Endometrial microvascular endothelial cells (primary cell): ENCODE data around the gene ASAP3. TPM values are rescaled to one million over a fixed set of nuclear protein-coding genes. Genes with fewer than 3 reads are reported as not detected.
"Not testable (repeated sequence)": the region's sequence is repeated elsewhere in the genome, so short reads cannot be mapped to it uniquely, and the experiment has no call there.

Source experiments
- in situ Hi-C: cut with HindIII; loops from 2 replicates; pipeline ENCODE4 v1.10.0; 2017; ENCODE audit warnings: low sequenced_read_pairs, low pct_unique_long_range_greater_than_20kb; ENCODE audit errors: inconsistent ontology term
- total RNA-seq: library from RNA; depleted of rRNA; stranded (reverse); fragments of >200 nt; gene quantifications from one replicate; pipeline ENCODE4 v1.2.3, GENCODE V29; 2015; ENCODE audit errors: inconsistent ontology term

Gene ASAP3
- total RNA-seq, 1 donor from 2014 or later = 3.2 TPM

GRCh38 chr1:23521588-23521987 lies 37.6 kb upstream of the ASAP3 start:
- in situ Hi-C loops = no loop called here

DNA sequence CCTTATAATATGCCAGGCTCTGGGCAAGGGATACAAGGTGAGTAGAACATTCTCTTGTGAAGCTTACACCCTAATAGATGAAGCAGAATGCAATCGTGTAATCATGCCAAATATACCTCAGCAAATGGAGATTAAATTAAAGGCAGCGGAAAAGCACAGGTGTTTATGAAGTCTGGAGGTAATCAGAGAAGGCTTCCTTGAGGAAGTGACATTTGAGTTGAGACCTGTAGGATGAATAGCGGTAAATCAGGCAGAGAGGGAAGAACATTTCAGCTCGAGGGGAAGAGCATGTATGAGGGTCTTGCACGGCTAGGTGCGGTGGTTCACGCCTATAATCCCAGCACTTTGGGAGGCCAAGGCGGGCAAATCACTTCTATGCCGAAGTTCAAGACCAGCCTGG lies 33.6 kb upstream of the ASAP3 start:
- in situ Hi-C loops = no loop called here

DNA sequence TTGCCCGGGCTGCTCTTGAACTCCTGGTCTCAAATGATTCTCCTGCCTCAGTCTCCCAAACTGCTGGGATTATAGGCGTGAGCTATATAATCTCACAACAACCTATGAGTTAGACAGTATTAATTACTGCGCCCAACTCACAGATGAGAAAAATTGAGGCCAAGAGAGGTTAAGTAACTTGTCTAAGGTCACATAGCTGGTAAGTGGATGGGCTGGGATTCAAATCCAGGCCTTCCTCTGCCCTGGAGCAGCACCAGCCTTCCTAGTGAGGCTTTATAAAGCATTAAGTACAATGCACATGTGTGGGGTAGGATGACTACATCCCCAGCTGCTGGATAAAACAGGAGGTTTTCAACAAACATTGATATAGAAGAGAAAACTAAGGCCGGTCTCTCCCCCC lies 31.9 kb upstream of the ASAP3 start:
- in situ Hi-C loops = no loop called here

GRCh38 chr1:23514111-23514679 lies 30.2 kb upstream of the ASAP3 start:
- in situ Hi-C loops = no loop called here

GRCh38 chr1:23509896-23510295 lies 25.9 kb upstream of the ASAP3 start:
- in situ Hi-C loops = no loop called here

GRCh38 chr1:23506376-23507107 lies 22.6 kb upstream of the ASAP3 start:
- in situ Hi-C loops = no loop called here

- in situ Hi-C loops = no loop called here
Measured at GRCh38 chr1:23505851-23506250, 21.9 kb upstream of the ASAP3 start.

GRCh38 chr1:23504156-23504555 lies 20.2 kb upstream of the ASAP3 start:
- in situ Hi-C loops = not testable (repeated sequence)

DNA sequence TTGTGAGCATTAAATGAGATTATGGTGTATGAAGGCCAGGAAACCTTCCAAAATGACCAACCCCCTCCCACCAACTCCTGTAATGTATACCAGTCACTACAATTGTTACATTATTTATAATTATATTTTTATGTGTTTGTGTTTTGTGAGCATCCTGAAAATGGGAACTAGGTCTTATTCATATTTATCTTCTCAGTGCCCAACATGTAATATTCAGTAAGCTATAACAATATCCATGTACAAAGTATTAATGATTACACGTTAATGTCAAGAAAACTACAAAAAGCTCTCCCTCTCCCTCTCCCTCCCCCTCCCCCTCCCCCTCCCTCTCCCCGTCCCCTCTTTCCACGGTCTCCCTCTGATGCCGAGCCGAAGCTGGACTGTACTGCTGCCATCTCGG lies 19.0 kb upstream of the ASAP3 start:
- in situ Hi-C loops = no loop called here

- in situ Hi-C loops = no loop called here
Measured at GRCh38 chr1:23500466-23500865, 16.5 kb upstream of the ASAP3 start.

DNA sequence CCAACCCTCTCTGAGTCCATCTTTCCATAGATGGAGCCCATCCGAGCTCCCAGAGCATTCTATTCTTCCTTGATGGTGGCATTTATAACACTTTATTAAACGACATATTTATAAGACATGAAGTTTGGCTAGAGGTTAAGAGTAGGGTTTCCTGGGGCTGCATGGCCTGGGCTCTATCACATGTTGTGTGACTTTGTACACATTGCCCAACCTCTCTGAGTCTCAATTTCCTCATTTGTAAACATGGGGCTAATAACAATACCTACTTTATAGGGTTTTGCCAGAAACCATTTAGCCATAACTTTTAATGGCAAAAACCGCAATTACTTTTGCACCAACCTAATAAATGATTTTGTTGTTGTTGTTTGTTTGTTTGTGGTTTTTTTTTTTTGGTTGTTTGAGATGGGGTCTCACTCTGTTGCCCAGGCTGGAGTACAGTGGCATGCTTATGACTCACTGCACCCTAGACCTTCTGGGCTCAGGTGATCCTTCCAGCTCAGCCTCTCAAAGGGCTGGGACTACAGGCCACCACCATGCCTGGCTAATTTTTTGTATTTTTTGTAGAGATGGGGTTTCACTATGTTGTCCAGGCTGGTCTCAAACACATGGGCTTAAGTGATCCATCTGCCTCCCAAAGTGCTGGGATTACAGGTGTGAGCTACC lies 13.9 kb upstream of the ASAP3 start:
- in situ Hi-C loops = no loop called here

GRCh38 chr1:23496490-23497181 lies 12.7 kb upstream of the ASAP3 start:
- in situ Hi-C loops = no loop called here

GRCh38 chr1:23494836-23495235 lies 10.9 kb upstream of the ASAP3 start:
- in situ Hi-C loops = not testable (repeated sequence)

DNA sequence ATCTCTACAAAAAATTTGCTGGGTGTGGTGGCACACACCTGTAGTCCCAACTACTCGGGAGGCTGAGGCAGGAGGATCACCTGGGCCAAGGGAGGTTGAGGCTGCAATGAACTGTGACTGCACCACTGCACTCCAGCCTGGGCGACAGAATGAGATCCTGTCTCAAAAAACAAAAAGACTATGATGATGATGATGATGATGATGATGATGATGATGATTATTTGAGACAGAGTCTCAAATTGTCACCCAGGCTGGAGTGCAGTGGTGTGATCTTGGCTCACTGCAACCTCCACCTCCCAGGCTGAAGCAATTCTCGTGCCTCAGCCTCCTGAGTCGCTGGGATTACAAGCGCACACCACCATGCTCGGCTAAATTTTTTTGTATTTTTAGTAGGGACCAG lies 8.8 kb upstream of the ASAP3 start:
- in situ Hi-C loops = not testable (repeated sequence)

DNA sequence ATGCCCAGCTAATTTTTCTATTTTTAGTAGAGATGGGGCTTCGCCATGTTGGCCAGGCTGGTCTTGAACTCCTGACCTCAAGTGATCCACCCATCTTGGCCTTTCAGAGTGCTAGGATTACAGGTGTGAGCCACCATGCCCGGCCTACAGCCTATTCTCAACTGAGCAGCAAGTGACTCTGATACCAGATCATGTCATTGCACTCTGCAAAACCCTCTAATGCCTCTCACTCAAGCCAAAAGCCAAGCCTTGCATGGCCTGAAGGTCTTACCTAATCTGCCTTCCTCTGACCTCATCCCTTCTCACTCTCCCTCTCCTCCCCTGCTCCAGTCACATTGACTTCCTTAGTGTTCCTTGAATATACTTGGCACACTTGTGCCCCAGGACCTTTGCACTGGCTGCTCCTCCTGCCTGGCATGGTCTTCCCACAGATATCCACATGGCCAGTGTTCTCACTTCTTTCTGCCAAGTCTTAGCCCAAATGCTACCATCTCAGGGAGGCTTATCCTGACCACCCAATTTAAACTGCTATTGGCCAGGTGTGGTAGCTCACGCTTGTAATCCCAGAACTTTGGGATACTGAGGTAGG lies 8.2 kb upstream of the ASAP3 start:
- in situ Hi-C loops = no loop called here

DNA sequence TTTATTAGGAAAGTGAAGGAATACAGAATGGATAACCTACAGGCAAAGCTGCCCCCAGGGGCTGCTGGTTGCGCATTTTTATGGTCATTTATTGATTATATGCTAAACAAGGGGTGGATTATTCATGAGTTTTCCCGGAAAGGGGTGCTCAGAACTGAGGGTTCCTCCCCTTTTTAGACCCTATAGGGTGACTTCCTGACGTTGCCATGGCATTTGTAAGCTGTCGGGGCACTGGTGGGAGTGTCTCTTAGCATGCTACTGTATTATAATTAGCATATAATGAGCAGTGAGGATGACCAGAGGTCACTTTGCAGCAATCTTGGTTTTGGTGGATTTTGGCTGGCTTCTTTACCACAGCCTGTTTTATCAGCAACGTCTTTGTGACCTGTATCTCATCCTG lies 5.9 kb upstream of the ASAP3 start:
- in situ Hi-C loops = no loop called here

- in situ Hi-C loops = no loop called here
Measured at GRCh38 chr1:23485002-23485332, 988 bp upstream of the ASAP3 start.

- in situ Hi-C loops = no loop called here
Measured at GRCh38 chr1:23484253-23485001, 448 bp upstream of the ASAP3 start.

- in situ Hi-C loops = no loop called here
Measured at GRCh38 chr1:23481904-23482303, 2.1 kb downstream of the ASAP3 start.
